LHCN-M2 (cell line): ENCODE data around the gene FOXP2. TPM values are rescaled to one million over a fixed set of nuclear protein-coding genes. Genes with fewer than 3 reads are reported as not detected.
A peak's percentile ranks its signal among the peaks of the same experiment; 100 is the strongest.
"Not testable (repeated sequence)": the region's sequence is repeated elsewhere in the genome, so short reads cannot be mapped to it uniquely, and the experiment has no call there.

ENCODE experiments used
- DNase-seq: peaks from one replicate; pipeline ENCODE4 v3.0.0-alpha.2; 2012; ENCODE audit warnings: low read depth
- total RNA-seq: library from RNA; depleted of rRNA; stranded (reverse); fragments of >200 nt; gene quantifications from 2 replicates; pipeline ENCODE4 v1.2.3, GENCODE V29; 2014

The FOXP2 gene
- total RNA-seq, 1 experiment from 2014 or later: 0.34 TPM

DNA sequence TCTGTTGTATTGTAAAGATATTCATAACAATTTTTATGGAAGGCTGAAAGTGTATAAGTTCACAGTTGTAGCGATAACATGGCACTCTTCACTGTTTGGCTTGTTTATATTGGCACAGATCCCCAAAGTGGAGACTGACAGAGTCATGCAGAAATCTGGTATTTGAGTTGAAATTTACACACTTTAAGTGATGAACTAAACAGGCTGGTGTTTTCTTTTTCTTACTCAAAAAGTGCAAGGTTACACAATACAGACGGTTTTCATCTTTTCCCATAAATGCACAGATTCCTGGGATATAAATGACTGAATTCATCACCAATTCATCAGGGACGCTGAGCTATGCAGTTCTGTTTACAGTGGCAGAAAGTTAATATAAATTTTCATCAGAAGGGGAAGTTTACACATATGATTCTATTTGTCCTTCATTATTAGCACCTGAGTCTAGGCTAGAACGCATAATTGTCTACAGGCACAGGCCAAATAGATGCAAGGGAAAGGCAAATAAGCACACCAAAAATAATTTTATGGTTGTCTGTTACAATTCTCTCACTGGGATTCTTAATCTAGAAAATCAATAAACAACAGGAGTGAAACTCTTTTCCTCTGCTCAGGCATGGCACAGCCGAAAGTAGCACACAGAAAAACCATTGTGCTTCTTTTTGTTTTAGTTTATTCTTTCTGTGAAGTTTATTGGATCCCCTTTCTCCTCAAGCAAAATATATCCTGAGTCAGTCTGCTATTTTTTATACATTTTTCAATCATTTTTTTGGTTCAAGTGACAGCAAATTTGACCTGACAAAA is 88.0 kb downstream of the FOXP2 start:
- peak; percentile 29 for DNase-seq

DNA sequence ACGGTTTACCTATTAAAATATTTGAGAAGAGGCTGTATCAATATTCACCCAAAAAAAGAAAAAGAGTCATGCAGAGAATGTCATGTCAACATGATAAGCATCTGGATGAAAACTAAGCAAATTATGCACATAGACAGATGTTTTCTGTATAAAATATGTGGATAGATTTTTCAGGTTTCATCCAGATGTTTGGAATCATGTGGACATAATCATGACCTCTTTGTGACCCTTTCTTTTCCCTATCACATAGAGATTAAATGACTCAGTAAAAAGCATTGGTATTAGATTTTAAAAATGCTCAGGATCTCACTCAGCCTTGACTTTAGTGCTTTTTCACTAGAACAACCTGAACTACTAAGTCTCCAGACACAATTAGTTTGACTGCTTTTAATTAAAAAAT is 90.0 kb downstream of the FOXP2 start:
- DNase-seq: no peak

DNA sequence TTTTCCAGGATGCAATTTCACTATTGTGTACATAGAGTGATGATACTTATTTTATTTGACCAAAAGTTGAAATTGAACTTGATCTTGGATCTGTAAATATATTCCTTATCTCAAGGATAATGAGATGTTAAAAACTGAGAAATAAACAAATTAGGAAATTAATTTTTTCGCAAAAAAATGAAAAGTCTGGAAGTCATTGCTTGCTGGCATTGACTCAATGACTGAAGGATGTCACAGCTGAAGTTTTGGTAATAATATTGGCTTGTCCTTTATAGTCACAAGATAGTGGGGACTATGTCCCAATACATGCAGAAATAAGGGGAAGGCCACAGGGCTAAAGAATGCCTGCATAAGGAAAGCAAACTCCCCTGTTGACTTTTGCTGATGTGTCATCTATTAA is 92.8 kb downstream of the FOXP2 start:
- no peak for DNase-seq

DNA sequence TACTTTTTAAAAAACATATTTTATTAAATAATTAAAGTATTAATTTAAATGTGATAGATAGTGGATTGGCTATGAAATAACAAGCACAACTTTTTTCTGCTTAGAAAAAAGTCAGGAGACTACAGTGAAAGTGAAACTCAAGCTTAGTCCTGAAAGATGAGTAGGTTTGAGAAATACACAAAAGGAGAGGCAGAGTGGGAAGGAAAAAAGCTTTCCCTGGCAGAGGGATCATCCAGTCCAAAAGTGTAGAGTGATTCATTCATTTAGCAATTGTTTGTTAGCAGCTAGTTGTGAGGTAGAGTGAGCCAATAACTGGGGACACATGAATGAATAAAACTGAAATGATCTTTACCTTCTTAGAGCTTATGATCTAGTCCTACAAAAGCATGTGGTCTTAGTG is 93.5 kb downstream of the FOXP2 start:
- DNase-seq: peak; percentile 48

DNA sequence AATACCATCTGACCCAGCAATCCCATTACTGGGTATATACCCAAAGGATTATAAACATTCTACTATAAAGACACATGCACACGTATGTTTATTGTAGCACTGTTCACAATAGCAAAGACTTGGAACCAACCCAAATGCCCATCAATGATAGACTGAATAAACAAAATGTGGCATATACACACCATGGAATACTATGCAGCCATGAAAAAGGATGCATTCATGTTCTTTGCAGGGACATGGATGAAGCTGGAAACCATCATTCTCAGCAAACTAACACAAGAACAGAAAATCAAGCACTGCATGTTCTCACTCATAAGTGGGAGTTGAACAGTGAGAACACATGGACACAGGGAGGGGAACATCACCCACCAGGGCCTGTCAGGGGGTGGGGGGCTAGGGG is 96.2 kb downstream of the FOXP2 start:
- DNase-seq: not testable (repeated sequence)

DNA sequence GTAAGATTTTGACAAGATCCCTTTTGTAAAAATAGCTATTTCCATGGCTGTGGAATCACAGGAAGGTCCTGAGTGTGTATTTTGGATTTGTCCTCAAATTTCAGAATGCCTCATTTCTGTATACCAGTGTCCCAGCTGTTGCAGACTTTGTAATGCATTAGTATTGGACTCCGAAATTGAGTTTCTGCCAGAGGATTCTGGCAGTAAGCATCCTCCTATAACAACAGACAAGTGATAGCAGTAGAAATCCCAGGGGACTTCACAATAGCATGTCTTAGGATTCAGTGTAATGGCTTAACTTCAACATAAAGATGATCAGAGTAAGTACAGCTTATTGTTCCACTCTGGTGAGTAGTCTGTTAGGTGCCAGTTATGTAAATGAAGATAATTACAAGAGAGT is 104.6 kb downstream of the FOXP2 start:
- no peak for DNase-seq

DNA sequence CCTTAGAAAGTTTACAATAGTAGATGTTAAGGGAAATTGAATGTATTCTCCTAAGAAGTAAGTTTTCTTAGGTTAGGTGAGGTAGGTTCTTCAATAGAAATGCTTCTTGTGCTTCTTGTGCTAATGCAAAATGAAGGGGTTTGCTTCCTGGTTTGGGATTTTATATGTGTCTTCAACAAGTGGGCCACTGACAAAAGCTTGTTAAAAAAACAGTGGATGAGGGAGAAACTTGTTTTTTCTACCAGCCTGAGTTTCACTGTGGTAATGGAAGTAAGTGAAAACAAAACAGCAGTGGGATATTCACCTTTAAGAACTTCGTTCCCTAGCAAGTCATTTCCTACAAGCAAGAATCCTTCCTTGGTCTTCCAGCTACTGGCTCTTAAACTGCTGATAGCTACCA is 107.5 kb downstream of the FOXP2 start:
- no peak for DNase-seq

DNA sequence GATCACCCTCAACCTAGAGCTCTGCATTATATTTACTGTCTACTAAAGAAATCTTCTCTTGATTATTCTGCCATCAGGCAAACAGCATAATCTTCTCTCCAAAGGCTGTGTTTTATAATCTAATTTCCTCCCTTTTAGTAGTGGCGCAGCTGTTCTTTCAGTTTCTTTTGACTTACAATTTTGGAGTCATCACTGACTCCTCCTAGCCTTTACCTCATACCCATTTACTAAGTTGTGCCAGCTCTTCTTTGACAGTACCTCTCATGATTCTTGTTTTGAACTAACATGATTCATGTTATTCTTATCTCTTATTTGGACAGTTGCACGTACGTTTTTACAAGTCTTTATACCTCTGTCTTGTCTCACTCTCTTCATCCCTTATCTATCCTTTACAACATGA is 113.0 kb downstream of the FOXP2 start:
- DNase-seq: no peak

DNA sequence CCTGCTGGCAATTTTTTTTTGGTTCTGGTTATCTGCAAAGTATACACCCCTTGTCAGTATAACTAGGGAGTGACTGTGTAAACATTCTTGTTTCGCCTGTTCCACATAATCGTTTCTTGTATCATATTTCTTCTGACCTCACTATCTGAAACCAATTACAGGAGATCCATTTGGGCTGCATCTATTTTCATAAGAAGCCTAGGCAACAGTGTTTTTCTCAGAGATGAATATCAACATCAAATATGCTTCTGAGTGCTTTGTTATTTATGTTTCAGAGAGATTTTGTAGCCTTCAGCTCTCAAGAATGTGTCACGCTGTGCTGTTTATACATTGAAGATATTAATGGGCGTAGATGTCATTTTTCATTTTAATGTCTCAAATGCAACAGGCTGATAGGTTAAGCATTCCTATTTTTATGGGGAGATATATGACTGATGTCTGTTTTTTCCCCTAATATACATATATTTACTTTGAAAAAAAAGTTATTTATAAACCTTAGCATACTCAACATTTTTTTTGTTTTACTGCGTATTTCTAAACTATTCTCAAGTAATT is 115.5 kb downstream of the FOXP2 start:
- no peak for DNase-seq

DNA sequence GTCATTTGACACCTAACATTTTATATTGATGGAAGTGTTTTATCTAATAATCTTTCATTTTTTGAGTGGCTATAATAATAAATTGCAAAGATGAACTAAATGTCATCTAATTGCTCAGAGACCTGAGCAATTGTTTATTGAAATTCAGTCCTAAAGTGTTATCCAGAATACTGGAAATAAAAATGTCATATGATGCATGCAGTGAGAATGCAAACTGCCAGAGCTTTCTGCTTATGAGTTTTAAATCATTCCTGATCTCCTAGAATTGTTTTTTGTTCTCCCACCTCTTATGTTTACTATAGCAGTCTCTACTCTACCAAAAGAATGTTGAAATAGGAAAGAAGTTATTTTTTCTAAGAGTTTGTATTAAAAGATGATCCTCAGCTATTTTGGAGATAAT is 116.7 kb downstream of the FOXP2 start:
- DNase-seq: no peak

DNA sequence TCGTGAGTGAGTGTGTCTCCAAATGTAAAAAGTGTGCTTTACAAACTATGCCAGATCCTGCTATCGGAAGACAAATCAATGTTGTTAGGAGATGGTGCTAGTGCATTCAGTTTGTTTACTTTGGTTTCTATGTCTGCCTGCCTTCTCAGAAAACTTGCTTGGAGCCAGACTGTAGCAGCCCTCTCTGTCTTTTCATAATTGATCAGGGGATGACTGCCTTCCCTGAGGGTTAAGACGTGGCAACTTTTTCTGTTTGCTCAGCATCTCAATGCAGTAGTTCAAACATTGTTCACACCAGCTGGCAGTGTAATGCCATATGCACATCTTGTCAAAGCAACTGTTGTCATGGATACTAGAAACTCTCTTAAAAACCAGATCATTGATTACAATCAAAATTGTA is 118.5 kb downstream of the FOXP2 start:
- DNase-seq: no peak

DNA sequence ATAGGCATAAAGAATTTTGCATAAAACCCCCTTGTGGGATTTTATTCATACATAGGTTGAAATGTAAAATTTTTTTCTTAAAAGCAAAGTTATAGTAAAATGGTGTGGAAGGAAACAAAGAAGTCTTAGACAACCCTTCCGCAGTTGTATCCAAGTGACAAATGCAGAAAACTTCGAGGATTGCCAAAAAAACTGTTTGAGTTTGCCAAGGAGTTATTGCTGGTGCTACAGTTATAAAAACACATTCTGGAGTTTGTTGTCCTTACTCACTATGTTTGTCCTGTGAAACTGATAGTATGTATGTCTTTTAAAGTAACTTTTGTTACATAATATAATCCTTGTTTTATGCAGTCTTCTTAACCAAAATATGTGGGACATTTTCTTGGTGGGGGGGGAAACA is 120.3 kb downstream of the FOXP2 start:
- no peak for DNase-seq

DNA sequence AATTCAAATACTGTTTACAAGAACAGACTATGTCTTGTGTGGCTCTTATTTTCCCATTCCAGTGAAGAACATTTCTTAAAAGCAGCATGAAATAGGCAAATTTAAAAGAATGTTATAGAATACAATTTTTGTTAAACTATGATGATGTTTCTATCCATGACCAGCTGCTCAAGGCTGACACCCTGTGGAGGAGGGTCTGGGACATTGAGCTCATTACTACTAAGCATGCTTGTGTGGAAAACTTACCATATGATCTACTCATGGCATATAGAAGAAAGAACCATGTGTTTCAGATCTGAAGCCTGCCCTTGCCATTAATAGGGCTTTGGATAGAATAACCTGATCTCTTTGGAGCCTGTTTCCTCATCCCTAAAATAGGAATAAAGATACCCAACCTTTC is 125.0 kb downstream of the FOXP2 start:
- DNase-seq: peak; percentile 47

DNA sequence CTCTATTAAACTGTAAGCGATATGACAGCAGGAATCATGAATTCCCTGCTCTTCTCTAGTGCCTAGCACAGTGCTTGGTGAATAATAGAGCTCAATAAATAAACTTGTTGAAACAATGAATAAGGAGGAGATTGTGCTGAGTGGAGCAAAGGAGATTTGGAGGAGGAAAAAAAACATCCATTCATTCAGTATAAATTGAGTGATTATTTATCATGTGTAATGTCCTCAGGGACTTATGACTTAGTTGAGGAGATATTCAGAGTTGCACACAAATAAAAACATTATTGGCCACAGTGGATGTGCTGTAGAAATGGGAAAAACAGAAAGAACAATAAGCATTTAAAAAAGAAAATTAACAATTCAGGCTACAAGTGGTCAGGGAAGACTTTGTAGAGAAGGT is 125.7 kb downstream of the FOXP2 start:
- peak; percentile 11 for DNase-seq

DNA sequence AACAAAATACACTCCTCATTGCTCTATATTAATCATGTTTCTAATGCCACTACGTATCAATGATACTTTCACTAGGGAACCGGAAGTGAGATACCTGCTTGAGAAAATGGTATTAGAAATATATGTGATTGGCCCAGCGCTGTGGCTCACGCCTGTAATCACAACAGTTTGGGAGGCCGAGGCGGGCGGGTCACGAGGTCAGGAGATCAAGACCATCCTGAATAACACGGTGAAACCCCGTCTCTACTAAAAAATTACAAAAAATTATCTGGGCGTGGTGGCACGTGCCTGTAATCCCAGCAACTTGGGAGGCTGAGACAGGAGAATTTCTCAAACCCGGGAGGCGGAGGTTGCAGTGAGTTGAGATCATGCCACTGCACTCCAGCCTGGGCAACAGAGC is 132.7 kb downstream of the FOXP2 start:
- not testable (repeated sequence) for DNase-seq

DNA sequence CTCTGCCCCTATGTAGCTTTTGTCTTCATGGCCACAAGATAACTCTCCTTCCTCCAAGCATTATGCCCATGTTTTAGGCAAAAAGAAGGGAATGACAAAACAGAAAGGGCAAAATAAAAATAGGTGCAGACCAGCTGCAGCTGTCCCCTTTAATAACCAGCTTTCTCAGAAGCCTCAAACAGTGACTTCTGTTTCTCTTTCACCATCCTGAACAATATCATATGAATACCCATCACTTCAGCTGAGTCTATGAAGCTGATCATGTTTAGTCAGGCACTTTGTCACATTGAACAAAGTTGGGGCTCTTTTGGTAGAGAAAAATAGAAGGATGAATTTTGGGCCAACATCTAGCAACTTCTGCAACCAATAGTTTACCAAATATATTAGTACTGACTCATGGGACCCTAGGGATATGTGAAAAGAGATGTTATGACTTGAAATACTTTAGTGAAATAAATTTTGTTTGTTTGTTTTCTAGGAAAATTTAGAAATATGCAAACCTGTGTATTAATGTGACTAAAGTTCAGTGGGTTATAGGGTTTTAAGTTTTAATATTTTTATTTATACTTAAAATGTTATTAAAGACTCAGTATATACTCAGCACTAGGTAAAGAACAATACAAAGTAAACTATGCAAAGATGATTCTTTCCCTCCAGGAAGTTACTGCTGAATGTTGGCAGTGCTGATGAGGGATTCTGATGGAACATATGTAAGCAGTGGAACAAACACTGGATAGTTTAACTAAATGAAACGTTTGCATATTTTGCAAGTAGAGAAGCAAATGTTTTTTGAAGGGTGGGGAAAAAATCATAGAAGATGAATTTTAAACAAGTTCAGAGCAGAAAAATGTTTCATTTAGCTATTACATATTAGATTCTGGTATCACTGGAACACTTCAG is 133.7 kb downstream of the FOXP2 start:
- DNase-seq: peak; percentile 26

DNA sequence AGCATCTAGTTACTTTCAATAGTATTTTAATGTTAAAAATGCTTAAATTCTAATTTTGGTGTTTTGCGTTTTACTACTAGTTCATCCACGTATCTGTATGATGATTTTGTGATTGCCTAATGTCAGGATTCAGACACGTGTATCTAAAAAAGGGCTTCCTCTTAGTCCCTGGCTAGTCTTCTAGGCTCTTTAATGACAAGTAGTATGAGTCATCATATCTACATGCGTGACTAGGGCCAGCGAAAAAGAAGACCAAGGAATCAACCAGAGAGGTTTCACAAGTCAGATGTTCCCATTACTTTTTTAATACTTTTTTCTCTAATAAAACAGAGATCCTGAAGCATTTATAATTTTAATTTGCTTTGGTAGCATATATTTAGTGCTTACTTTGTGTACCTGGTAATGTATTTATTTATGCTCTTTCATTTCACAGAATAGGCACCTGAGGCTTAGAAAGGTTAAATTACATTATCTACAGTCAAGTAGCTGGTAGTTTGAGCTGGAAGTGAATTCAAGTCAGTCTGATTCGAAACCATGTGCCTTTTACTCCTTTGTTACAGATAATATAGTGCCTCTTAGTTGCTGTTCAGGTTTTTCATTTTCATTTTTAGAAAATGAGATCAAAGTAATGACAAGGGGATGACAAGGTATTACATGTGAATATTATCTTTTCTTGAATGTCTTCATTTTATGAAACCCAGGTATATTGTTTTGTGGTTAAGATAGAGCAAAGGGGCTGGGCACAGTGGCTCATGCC is 140.3 kb downstream of the FOXP2 start:
- DNase-seq: peak; percentile 79

DNA sequence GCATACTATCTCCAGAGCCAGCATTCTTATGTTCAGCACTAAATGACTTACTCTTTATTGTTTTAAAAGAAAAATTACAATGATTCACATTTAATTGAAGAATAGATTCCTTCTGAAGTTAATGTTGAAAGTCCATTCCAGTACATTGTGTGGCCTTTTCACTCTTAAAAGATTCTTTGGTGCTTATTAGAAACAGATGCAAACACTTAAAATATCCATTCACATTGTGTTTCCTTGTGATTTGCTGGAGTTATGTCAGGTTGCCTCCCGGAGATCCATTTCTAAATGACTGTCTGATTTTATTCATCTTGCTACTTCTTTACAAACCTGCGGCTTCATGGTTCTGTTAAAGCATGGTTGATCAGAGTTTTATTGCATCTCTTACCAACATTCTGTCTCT is 152.8 kb downstream of the FOXP2 start:
- DNase-seq: no peak

DNA sequence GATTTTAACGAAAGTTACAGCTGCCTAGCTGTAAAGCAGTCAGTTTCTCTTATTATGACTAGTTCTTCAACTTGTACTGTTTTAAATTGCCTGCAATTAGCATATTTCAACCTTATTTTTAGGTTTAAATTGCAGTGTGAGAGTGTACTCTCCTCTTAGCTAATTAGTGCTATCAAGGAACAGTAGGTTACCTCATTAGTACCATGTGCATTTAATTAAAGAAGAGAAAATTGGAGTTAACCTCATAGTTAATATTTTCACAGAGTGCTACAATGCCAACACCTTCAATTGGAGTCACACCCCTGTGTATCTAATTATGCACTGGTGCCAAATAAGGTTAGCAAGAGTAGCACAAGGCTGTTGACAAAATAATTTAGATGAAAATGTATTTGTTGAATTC is 154.6 kb downstream of the FOXP2 start:
- no peak for DNase-seq

DNA sequence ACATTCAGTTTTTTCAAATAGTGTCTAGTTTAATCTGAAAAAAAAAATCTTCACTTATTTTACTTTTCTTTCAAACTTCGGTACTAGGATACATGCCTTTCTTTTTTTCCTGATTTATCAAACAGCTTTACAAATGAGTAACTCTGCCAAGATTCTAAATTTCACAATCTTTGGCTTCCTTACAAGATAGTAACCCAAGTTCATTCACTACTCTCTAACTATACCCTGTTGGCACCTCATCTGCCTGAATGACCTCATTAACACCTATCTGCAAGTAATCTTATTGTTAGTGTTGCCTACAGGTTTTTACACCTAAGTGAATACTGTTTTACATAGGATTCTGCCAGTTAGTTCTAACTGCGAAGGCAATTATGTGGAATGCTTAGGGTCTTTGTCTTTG is 159.8 kb downstream of the FOXP2 start:
- peak; percentile 9 for DNase-seq

DNA sequence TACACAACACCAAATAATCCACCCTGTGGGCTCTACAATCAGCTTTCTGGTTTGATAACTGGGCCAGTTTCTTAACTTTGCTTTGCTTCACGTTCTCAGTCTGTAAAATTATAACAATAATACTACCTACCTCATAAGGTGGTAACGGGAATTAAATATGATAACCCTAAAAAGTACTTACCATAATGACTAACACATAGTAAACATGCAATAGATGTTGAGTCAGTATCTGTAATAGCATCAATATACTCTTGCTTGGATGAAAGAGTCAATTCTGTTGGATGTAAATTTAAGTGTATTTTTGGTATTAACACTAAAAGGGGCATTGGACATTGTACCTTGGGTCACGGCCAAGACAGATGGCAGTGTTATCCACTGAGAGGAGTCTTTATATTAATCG is 160.5 kb downstream of the FOXP2 start:
- DNase-seq: no peak

DNA sequence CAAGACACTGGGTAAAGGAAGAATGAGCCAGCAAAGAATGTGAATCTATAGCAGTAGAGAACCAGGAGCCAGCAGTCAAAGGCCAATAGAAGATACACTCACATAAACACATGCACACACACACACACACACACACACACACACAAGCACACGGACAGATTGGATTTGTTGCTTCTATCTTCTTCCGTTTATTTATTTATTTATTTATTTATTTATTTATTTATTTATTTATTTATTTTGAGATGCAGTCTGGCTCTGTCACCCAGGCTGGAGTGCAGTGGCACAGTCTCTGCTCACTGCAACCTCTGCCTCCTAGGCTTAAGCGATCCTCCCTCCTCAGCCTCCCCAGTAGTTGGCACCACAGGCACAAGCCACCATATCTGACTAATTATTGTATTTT is 166.3 kb downstream of the FOXP2 start:
- not testable (repeated sequence) for DNase-seq
